Measurements from ENCODE around the gene CDK5. TPM values are rescaled to one million over a fixed set of nuclear protein-coding genes. Genes with fewer than 3 reads are reported as not detected.
A peak's percentile ranks its signal among the peaks of the same experiment; 100 is the strongest.

The CDK5 gene
- total and polyA plus RNA-seq, 2 of the 13 experiments (the other 11 are each of a cell fraction or from before 2014, with no cell fraction given), result 16.4 to 21.3 TPM

DNA sequence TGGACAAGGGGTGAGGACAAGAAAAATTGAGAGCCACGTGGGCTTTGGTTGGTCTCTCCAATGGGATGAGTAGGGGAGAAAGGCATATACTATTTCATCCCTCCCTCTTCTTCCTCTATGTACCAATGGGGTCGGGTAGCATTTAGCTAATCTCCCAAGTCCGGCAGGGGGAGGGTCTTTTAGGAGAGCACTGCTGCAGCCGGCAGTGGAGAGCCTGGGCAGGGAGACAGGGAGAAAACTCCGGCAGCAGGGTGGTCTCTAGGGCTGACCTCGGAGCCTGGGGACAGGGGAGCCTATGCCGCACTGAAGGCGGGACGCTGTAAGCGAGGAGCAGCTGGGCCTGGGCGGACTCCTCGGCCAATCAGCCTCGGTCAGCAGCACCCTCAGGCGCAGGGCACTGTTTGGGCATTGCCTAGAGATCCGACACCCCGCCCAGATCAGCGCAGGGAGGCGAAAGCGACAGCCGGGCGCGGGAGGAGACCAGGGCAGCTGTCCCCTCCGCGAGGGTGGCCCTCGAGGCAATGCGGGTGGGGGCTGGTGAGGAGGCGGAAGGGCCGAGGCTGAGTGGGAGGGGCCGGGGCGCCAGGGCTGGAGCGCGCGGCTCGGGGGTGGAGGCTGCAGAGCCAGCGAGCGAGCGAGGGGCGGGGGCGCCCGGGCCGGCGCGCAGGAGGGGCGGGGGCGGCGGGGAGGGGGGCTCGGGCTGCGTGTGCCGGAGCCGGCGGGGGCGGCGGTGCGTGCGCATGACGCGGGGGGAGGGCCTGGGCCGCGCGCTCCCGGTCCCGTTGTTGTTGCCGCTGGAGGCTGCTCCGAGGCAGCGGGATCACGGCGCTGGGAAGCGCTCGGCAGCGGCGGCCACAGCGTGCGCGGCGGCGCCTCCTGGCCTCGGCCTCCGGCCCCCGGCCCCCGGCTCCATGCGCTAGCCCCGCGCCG, 28.3 kb upstream of the CDK5 start, which contains the start of gene AGAP3 (continued):
- TF ChIP-seq, protein P1, sequence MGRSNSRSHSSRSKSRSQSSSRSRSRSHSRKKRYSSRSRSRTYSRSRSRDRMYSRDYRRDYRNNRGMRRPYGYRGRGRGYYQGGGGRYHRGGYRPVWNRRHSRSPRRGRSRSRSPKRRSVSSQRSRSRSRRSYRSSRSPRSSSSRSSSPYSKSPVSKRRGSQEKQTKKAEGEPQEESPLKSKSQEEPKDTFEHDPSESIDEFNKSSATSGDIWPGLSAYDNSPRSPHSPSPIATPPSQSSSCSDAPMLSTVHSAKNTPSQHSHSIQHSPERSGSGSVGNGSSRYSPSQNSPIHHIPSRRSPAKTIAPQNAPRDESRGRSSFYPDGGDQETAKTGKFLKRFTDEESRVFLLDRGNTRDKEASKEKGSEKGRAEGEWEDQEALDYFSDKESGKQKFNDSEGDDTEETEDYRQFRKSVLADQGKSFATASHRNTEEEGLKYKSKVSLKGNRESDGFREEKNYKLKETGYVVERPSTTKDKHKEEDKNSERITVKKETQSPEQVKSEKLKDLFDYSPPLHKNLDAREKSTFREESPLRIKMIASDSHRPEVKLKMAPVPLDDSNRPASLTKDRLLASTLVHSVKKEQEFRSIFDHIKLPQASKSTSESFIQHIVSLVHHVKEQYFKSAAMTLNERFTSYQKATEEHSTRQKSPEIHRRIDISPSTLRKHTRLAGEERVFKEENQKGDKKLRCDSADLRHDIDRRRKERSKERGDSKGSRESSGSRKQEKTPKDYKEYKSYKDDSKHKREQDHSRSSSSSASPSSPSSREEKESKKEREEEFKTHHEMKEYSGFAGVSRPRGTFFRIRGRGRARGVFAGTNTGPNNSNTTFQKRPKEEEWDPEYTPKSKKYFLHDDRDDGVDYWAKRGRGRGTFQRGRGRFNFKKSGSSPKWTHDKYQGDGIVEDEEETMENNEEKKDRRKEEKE (IDR thresholded peaks at IDR 0.05), result no peak
- TF ChIP-seq, protein P2, sequence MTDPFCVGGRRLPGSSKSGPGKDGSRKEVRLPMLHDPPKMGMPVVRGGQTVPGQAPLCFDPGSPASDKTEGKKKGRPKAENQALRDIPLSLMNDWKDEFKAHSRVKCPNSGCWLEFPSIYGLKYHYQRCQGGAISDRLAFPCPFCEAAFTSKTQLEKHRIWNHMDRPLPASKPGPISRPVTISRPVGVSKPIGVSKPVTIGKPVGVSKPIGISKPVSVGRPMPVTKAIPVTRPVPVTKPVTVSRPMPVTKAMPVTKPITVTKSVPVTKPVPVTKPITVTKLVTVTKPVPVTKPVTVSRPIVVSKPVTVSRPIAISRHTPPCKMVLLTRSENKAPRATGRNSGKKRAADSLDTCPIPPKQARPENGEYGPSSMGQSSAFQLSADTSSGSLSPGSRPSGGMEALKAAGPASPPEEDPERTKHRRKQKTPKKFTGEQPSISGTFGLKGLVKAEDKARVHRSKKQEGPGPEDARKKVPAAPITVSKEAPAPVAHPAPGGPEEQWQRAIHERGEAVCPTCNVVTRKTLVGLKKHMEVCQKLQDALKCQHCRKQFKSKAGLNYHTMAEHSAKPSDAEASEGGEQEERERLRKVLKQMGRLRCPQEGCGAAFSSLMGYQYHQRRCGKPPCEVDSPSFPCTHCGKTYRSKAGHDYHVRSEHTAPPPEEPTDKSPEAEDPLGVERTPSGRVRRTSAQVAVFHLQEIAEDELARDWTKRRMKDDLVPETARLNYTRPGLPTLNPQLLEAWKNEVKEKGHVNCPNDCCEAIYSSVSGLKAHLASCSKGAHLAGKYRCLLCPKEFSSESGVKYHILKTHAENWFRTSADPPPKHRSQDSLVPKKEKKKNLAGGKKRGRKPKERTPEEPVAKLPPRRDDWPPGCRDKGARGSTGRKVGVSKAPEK (CRISPR knock-in tag; IDR thresholded peaks at IDR 0.05; ENCODE audit: borderline replicate concordance), result peak; percentile 58; the same call in 1 of the 2 replicates
- TF ChIP-seq ZNF546 (CRISPR knock-in tag; conservative IDR thresholded peaks at IDR 0.05) (0 out of 2 replicates have a peak, but pooled peaks have one; percentile 32), ZGPAT (CRISPR knock-in tag; IDR thresholded peaks at IDR 0.05) (peak; percentile 78), NRL (CRISPR knock-in tag; IDR thresholded peaks at IDR 0.05; ENCODE audit: borderline replicate concordance) (no peak), ZNF451 (CRISPR knock-in tag; IDR thresholded peaks at IDR 0.05) (no peak), ZC3H13 (CRISPR knock-in tag; IDR thresholded peaks at IDR 0.05) (no peak; the same call in 1 of the 2 replicates), MIER3 (CRISPR knock-in tag; IDR thresholded peaks at IDR 0.05; ENCODE audit: borderline replicate concordance) (0 out of 2 replicates have a peak, but pooled peaks have one; percentile 39), GATAD2A (CRISPR knock-in tag; IDR thresholded peaks at IDR 0.05) (peak; percentile 37), ZNF619 (CRISPR knock-in tag; IDR thresholded peaks at IDR 0.05) (peak; percentile 85; the same call in 1 of the 2 replicates), RARG (CRISPR knock-in tag; IDR thresholded peaks at IDR 0.05; ENCODE audit: low read depth) (no peak), MAFF (IDR thresholded peaks at IDR 0.05; ENCODE audit: low read depth, low read length) (no peak)
- TF ChIP-seq, protein P3, sequence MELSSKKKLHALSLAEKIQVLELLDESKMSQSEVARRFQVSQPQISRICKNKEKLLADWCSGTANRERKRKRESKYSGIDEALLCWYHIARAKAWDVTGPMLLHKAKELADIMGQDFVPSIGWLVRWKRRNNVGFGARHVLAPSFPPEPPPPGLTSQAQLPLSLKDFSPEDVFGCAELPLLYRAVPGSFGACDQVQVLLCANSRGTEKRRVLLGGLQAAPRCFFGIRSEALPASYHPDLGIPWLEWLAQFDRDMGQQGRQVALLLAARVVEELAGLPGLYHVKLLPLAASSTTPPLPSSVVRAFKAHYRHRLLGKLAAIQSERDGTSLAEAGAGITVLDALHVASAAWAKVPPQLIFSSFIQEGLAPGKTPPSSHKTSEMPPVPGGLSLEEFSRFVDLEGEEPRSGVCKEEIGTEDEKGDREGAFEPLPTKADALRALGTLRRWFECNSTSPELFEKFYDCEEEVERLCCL (CRISPR knock-in tag; IDR thresholded peaks at IDR 0.05; ENCODE audit: borderline replicate concordance), result no peak
- TF ChIP-seq, protein P4, sequence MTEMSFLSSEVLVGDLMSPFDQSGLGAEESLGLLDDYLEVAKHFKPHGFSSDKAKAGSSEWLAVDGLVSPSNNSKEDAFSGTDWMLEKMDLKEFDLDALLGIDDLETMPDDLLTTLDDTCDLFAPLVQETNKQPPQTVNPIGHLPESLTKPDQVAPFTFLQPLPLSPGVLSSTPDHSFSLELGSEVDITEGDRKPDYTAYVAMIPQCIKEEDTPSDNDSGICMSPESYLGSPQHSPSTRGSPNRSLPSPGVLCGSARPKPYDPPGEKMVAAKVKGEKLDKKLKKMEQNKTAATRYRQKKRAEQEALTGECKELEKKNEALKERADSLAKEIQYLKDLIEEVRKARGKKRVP (CRISPR knock-in tag; IDR thresholded peaks at IDR 0.05), result no peak
- TF ChIP-seq, protein P5, sequence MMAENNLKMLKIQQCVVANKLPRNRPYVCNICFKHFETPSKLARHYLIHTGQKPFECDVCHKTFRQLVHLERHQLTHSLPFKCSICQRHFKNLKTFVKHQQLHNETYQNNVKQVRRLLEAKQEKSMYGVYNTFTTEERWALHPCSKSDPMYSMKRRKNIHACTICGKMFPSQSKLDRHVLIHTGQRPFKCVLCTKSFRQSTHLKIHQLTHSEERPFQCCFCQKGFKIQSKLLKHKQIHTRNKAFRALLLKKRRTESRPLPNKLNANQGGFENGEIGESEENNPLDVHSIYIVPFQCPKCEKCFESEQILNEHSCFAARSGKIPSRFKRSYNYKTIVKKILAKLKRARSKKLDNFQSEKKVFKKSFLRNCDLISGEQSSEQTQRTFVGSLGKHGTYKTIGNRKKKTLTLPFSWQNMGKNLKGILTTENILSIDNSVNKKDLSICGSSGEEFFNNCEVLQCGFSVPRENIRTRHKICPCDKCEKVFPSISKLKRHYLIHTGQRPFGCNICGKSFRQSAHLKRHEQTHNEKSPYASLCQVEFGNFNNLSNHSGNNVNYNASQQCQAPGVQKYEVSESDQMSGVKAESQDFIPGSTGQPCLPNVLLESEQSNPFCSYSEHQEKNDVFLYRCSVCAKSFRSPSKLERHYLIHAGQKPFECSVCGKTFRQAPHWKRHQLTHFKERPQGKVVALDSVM (CRISPR knock-in tag; IDR thresholded peaks at IDR 0.05), result peak; percentile 74

Data from HepG2 (cell line).